Fibroblast of lung (primary cell): ENCODE results near the gene ZNF396.

Experiments
- CTCF ChIP-seq, 2 donors: IDR thresholded peaks in 1 of 2; conservative IDR thresholded peaks in 1 of 2; 1 replicate in 1 of 2; 2 replicates in 1 of 2; pipeline ENCODE4 v1.5.1; 2011 to 2012; ENCODE audit warnings: low read length in 2 of 2, control low read depth in 1 of 2, inconsistent platforms in 1 of 2, low read depth in 1 of 2, mild to moderate bottlenecking in 1 of 2
- EZH2 ChIP-seq: IDR thresholded peaks from 2 replicates; pipeline ENCODE4 v1.5.1; 2012; ENCODE audit warnings: low read length, control low read depth, mild to moderate bottlenecking; ENCODE audit errors: missing control alignments

DNA sequence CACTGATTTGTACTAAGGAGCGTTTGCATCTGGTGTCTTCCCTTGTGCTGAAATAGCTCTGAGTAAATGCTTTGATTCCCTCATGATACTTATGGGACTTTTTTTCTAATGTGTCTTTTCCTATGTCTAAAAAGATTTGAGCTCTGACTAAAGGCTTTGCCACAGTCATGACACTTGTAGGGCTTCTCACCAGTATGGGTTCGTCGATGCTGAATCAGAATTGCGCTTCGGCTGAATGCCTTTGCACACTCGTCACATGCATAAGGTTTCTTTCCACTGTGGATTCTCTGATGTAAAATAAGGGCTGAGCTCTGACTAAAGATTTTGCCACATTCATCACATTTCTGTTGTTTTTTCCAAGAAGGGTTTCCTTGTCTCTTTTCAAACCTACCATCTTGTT lies 8.0 kb downstream of the ZNF396 start:
- TF ChIP-seq CTCF (conservative IDR thresholded peaks at IDR 0.05 in 1 of 2, IDR thresholded peaks at IDR 0.05 in 1 of 2; ENCODE audit: low read depth in 1 of 2, low read length in 2 of 2): no peak
- TF ChIP-seq EZH2: no peak
